HepG2 (cell line): ENCODE measurements around the gene ABHD2. TPM values are rescaled to one million over a fixed set of nuclear protein-coding genes. Genes with fewer than 3 reads are reported as not detected.

Experiments
- CSRNP2 ChIP-seq: sonication (generic); formaldehyde crosslinking; conservative IDR thresholded peaks from 2 replicates; pipeline ENCODE4 v1.8.0; 2022; ENCODE audit warnings: low read depth, missing genetic modification reagents
- ZGPAT ChIP-seq: IDR thresholded peaks from 2 replicates; pipeline ENCODE4 v1.6.1; 2016; ENCODE audit warnings: mild to moderate bottlenecking
- ZNF615 ChIP-seq: sonication (generic); formaldehyde crosslinking; IDR thresholded peaks from 2 replicates; pipeline ENCODE4 v1.5.0; 2020; ENCODE audit warnings: mild to moderate bottlenecking, missing genetic modification reagents, borderline replicate concordance
- ZNF792 ChIP-seq: IDR thresholded peaks from 2 replicates; pipeline ENCODE4 v1.6.1; 2016
- ZSCAN25 ChIP-seq: sonication (generic); formaldehyde crosslinking; IDR thresholded peaks from 2 replicates; pipeline ENCODE4 v1.8.0; 2022; ENCODE audit warnings: mild to moderate bottlenecking, missing genetic modification reagents
- polyA plus RNA-seq, 8 experiments: library from polyadenylated mRNA; depleted of rRNA in 3 of 8; stranded (reverse) in 7 of 8; unstranded in 1 of 8; fragments of >200 nt; fragmentation: Illumina TruSeq in 4 of 8; extraction: Trizol in 4 of 8; gene quantifications; 2 replicates each; pipeline versions ENCODE4 v1.2.1 to v1.2.3, GENCODE V29; 2011 to 2016; ENCODE audit warnings: low read depth in 4 of 8, missing spikeins in 1 of 8, mixed read lengths in 1 of 8; ENCODE audit not compliant: insufficient read depth in 1 of 8
- total RNA-seq, 5 experiments: library from RNA; depleted of rRNA; stranded (reverse); fragments of >200 nt; fragmentation: Illumina TruSeq; extraction: Trizol; gene quantifications; 2 replicates each; pipeline ENCODE4 v1.2.3, GENCODE V29; 2016; ENCODE audit warnings: low read depth in 1 of 5
- TF ChIP-seq, protein P1 (sequence below): sonication (generic); formaldehyde crosslinking; IDR thresholded peaks from 2 replicates; pipeline ENCODE4 v1.5.0; 2020; ENCODE audit warnings: mild to moderate bottlenecking, missing genetic modification reagents
- TF ChIP-seq, protein P2 (sequence below), 2 experiments: fragments of 450-650 bp in 1 of 2; sonication (generic) in 1 of 2; formaldehyde crosslinking in 1 of 2; IDR thresholded peaks; 2 replicates each; pipeline versions ENCODE4 v1.6.1 to v1.8.0; 2016 to 2022; ENCODE audit warnings: antibody characterized with exemption in 1 of 2, mild to moderate bottlenecking in 1 of 2, missing genetic modification reagents in 1 of 2
- TF ChIP-seq, protein P3 (sequence below): sonication (generic); formaldehyde crosslinking; IDR thresholded peaks from 2 replicates; pipeline ENCODE4 v1.4.0; 2020; ENCODE audit warnings: missing genetic modification reagents

The ABHD2 gene
- total and polyA plus RNA-seq, 2 of the 13 experiments (the other 11 are each of a cell fraction or from before 2014, with no cell fraction given), result 14.8 to 22.4 TPM

DNA sequence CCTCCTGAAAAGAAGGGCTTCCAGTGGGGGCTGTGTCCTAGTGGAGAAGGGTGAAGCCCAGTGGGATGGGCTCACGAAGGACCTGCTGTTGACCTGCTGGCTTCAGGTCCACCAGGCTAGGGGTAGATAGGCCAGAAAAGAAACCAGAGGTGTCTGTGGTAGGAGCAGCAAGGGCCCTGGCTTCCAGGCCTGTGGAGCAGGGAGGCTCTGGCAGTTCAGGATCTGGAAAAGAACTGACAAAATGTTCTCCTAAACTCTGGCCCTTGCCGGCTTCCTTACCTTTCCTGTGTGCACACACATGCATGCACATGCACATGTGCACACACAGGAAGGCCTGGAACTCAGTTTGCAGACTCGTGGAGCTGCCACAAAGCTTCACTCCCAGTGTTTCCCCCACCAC lies 49.7 kb downstream of the ABHD2 start (continued):
- TF ChIP-seq ZNF615 (CRISPR knock-in tag), result no peak
- TF ChIP-seq ZSCAN25 (CRISPR knock-in tag), result no peak
- TF ChIP-seq ZGPAT, result no peak
- TF ChIP-seq, protein P1, sequence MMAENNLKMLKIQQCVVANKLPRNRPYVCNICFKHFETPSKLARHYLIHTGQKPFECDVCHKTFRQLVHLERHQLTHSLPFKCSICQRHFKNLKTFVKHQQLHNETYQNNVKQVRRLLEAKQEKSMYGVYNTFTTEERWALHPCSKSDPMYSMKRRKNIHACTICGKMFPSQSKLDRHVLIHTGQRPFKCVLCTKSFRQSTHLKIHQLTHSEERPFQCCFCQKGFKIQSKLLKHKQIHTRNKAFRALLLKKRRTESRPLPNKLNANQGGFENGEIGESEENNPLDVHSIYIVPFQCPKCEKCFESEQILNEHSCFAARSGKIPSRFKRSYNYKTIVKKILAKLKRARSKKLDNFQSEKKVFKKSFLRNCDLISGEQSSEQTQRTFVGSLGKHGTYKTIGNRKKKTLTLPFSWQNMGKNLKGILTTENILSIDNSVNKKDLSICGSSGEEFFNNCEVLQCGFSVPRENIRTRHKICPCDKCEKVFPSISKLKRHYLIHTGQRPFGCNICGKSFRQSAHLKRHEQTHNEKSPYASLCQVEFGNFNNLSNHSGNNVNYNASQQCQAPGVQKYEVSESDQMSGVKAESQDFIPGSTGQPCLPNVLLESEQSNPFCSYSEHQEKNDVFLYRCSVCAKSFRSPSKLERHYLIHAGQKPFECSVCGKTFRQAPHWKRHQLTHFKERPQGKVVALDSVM (CRISPR knock-in tag), result no peak
- no peak for TF ChIP-seq ZNF792 (CRISPR knock-in tag)
- TF ChIP-seq, protein P2, sequence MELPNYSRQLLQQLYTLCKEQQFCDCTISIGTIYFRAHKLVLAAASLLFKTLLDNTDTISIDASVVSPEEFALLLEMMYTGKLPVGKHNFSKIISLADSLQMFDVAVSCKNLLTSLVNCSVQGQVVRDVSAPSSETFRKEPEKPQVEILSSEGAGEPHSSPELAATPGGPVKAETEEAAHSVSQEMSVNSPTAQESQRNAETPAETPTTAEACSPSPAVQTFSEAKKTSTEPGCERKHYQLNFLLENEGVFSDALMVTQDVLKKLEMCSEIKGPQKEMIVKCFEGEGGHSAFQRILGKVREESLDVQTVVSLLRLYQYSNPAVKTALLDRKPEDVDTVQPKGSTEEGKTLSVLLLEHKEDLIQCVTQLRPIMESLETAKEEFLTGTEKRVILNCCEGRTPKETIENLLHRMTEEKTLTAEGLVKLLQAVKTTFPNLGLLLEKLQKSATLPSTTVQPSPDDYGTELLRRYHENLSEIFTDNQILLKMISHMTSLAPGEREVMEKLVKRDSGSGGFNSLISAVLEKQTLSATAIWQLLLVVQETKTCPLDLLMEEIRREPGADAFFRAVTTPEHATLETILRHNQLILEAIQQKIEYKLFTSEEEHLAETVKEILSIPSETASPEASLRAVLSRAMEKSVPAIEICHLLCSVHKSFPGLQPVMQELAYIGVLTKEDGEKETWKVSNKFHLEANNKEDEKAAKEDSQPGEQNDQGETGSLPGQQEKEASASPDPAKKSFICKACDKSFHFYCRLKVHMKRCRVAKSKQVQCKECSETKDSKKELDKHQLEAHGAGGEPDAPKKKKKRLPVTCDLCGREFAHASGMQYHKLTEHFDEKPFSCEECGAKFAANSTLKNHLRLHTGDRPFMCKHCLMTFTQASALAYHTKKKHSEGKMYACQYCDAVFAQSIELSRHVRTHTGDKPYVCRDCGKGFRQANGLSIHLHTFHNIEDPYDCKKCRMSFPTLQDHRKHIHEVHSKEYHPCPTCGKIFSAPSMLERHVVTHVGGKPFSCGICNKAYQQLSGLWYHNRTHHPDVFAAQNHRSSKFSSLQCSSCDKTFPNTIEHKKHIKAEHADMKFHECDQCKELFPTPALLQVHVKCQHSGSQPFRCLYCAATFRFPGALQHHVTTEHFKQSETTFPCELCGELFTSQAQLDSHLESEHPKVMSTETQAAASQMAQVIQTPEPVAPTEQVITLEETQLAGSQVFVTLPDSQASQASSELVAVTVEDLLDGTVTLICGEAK (IDR thresholded peaks at IDR 0.05), result no peak
- TF ChIP-seq, protein P2 (CRISPR knock-in tag; IDR thresholded peaks at IDR 0.05), result no peak
- TF ChIP-seq, protein P3, sequence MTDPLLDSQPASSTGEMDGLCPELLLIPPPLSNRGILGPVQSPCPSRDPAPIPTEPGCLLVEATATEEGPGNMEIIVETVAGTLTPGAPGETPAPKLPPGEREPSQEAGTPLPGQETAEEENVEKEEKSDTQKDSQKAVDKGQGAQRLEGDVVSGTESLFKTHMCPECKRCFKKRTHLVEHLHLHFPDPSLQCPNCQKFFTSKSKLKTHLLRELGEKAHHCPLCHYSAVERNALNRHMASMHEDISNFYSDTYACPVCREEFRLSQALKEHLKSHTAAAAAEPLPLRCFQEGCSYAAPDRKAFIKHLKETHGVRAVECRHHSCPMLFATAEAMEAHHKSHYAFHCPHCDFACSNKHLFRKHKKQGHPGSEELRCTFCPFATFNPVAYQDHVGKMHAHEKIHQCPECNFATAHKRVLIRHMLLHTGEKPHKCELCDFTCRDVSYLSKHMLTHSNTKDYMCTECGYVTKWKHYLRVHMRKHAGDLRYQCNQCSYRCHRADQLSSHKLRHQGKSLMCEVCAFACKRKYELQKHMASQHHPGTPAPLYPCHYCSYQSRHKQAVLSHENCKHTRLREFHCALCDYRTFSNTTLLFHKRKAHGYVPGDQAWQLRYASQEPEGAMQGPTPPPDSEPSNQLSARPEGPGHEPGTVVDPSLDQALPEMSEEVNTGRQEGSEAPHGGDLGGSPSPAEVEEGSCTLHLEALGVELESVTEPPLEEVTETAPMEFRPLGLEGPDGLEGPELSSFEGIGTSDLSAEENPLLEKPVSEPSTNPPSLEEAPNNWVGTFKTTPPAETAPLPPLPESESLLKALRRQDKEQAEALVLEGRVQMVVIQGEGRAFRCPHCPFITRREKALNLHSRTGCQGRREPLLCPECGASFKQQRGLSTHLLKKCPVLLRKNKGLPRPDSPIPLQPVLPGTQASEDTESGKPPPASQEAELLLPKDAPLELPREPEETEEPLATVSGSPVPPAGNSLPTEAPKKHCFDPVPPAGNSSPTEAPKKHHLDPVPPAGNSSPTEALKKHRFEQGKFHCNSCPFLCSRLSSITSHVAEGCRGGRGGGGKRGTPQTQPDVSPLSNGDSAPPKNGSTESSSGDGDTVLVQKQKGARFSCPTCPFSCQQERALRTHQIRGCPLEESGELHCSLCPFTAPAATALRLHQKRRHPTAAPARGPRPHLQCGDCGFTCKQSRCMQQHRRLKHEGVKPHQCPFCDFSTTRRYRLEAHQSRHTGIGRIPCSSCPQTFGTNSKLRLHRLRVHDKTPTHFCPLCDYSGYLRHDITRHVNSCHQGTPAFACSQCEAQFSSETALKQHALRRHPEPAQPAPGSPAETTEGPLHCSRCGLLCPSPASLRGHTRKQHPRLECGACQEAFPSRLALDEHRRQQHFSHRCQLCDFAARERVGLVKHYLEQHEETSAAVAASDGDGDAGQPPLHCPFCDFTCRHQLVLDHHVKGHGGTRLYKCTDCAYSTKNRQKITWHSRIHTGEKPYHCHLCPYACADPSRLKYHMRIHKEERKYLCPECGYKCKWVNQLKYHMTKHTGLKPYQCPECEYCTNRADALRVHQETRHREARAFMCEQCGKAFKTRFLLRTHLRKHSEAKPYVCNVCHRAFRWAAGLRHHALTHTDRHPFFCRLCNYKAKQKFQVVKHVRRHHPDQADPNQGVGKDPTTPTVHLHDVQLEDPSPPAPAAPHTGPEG (CRISPR knock-in tag), result no peak
- no peak for TF ChIP-seq CSRNP2 (CRISPR knock-in tag)
